GM21526 (cell line): ENCODE data around the gene DCAF5.
"Not testable (repeated sequence)": the region's sequence is repeated elsewhere in the genome, so short reads cannot be mapped to it uniquely, and the experiment has no call there.

ENCODE experiments used
- ATAC-seq: cut with Tn5 transposase; IDR thresholded peaks from one replicate; pipeline ENCODE4 v1.9.1; 2021; ENCODE audit warnings: moderate library complexity; ENCODE audit not compliant: unreplicated experiment, low FRiP score

The DCAF5 gene

GRCh38 chr14:69073915-69074314 is 79.0 kb downstream of the DCAF5 start:
- no peak for ATAC-seq

- no peak for ATAC-seq
Observed at GRCh38 chr14:69073429-69073828, 79.5 kb downstream of the DCAF5 start.

GRCh38 chr14:69072584-69072983 is 80.3 kb downstream of the DCAF5 start:
- no peak for ATAC-seq

- no peak for ATAC-seq
Observed at GRCh38 chr14:69068744-69069421, 84.0 kb downstream of the DCAF5 start.

GRCh38 chr14:69066396-69067171 is 86.3 kb downstream of the DCAF5 start:
- no peak for ATAC-seq

- ATAC-seq, result not testable (repeated sequence)
Observed at GRCh38 chr14:69065934-69066333, 87.0 kb downstream of the DCAF5 start.

- ATAC-seq, result no peak
Observed at GRCh38 chr14:69064596-69064995, 88.3 kb downstream of the DCAF5 start.

- no peak for ATAC-seq
Observed at GRCh38 chr14:69059658-69060623, 93.0 kb downstream of the DCAF5 start.

- no peak for ATAC-seq
Observed at GRCh38 chr14:69055999-69056788, 96.7 kb downstream of the DCAF5 start.

GRCh38 chr14:69055125-69055524 is 97.8 kb downstream of the DCAF5 start:
- no peak for ATAC-seq

- ATAC-seq, result no peak
Observed at GRCh38 chr14:69054030-69054429, 98.9 kb downstream of the DCAF5 start.

- ATAC-seq, result no peak
Observed at GRCh38 chr14:69052181-69052601, 100.7 kb downstream of the DCAF5 start.

GRCh38 chr14:69050240-69051184 is 102.4 kb downstream of the DCAF5 start:
- no peak for ATAC-seq

GRCh38 chr14:69049675-69050074 is 103.2 kb downstream of the DCAF5 start:
- ATAC-seq, result no peak

GRCh38 chr14:69048456-69048855 is 104.5 kb downstream of the DCAF5 start:
- ATAC-seq, result no peak

- no peak for ATAC-seq
Observed at GRCh38 chr14:69047255-69047654, 105.7 kb downstream of the DCAF5 start.

GRCh38 chr14:69046476-69046860 is 106.5 kb downstream of the DCAF5 start:
- ATAC-seq, result no peak

GRCh38 chr14:69045857-69046475 is 107.0 kb downstream of the DCAF5 start:
- no peak for ATAC-seq
